Fibroblast of skin of left quadriceps (primary cell): Measurements from ENCODE around the gene PSMB11.

ENCODE experiments used
- DNase-seq, 2 experiments: peaks; one replicate each; pipeline ENCODE4 v3.0.0-alpha.2; 2013; ENCODE audit warnings: low read depth in 2 of 2

The PSMB11 gene

GRCh38 chr14:23058654-23059504 is 16.9 kb downstream of the PSMB11 start:
- no peak for DNase-seq

- no peak for DNase-seq
Measured at GRCh38 chr14:23060536-23061260, 18.7 kb downstream of the PSMB11 start.

- DNase-seq = peak; percentile 89 to 91
Measured at GRCh38 chr14:23062002-23062401, 20.0 kb downstream of the PSMB11 start.

- no peak for DNase-seq
Measured at GRCh38 chr14:23063601-23064000, 21.6 kb downstream of the PSMB11 start.

- DNase-seq = no peak
Measured at GRCh38 chr14:23066368-23066767, 24.4 kb downstream of the PSMB11 start.

- DNase-seq = no peak
Measured at GRCh38 chr14:23066855-23067744, 25.1 kb downstream of the PSMB11 start.

- DNase-seq = no peak
Measured at GRCh38 chr14:23067847-23068788, 26.1 kb downstream of the PSMB11 start.

GRCh38 chr14:23068789-23069412 is 26.9 kb downstream of the PSMB11 start:
- peak; percentile 79 to 84 for DNase-seq

- DNase-seq = no peak
Measured at GRCh38 chr14:23069413-23069806, 27.4 kb downstream of the PSMB11 start.

- no peak for DNase-seq
Measured at GRCh38 chr14:23070262-23071129, 28.5 kb downstream of the PSMB11 start.

- DNase-seq = peak; percentile 75
Measured at GRCh38 chr14:23071244-23071920, 29.4 kb downstream of the PSMB11 start.

GRCh38 chr14:23071921-23072539 is 30.0 kb downstream of the PSMB11 start:
- DNase-seq = no peak

- DNase-seq = no peak
Measured at GRCh38 chr14:23074906-23075305, 32.9 kb downstream of the PSMB11 start.

GRCh38 chr14:23076785-23077408 is 34.9 kb downstream of the PSMB11 start:
- no peak for DNase-seq

GRCh38 chr14:23077962-23078361 is 36.0 kb downstream of the PSMB11 start:
- DNase-seq = no peak

GRCh38 chr14:23078692-23079116 is 36.7 kb downstream of the PSMB11 start:
- peak in 1 of 2 experiments; percentile 49 for DNase-seq

- DNase-seq = no peak
Measured at GRCh38 chr14:23079716-23080115, 37.7 kb downstream of the PSMB11 start.

GRCh38 chr14:23080474-23080873 is 38.5 kb downstream of the PSMB11 start:
- no peak for DNase-seq
